IMR-90 (cell line): ENCODE results near the gene MTHFS.

Source experiments
- CEBPB ChIP-seq: IDR thresholded peaks from 2 replicates; pipeline ENCODE4 v1.6.1; 2012; ENCODE audit warnings: low read depth, low read length, improper control_type of control experiment
- FOS ChIP-seq: fragments of 150-350 bp; IDR thresholded peaks from 2 replicates; pipeline ENCODE4 v1.6.1; 2016; ENCODE audit warnings: low read depth, low read length
- POLR2A ChIP-seq: IDR thresholded peaks from 2 replicates; pipeline ENCODE4 v1.6.1; 2012; ENCODE audit warnings: mild to moderate bottlenecking, low read depth, low read length
- RAD21 ChIP-seq: IDR thresholded peaks from 2 replicates; pipeline ENCODE4 v1.6.1; 2012; ENCODE audit warnings: low read length, improper control_type of control experiment
- RCOR1 ChIP-seq: IDR thresholded peaks from 2 replicates; pipeline ENCODE4 v1.6.1; 2012; ENCODE audit warnings: mild to moderate bottlenecking, low read length, improper control_type of control experiment; ENCODE audit not compliant: insufficient replicate concordance
- RFX5 ChIP-seq: IDR thresholded peaks from 2 replicates; pipeline ENCODE4 v1.8.0; 2012; ENCODE audit warnings: low read depth, mild to moderate bottlenecking, low read length, moderate library complexity
- SMC3 ChIP-seq: fragments of 150-350 bp; IDR thresholded peaks from 2 replicates; pipeline ENCODE4 v1.6.1; 2016; ENCODE audit warnings: low read depth, mild to moderate bottlenecking, antibody characterized with exemption, low read length, moderate library complexity
- TF ChIP-seq, protein P1 (sequence below): conservative IDR thresholded peaks from 2 replicates; pipeline ENCODE4 v1.5.1; 2012; ENCODE audit warnings: mild to moderate bottlenecking, low read depth, low read length, improper control_type of control experiment
- TF ChIP-seq, protein P2 (sequence below): fragments of 150-350 bp; IDR thresholded peaks from 2 replicates; pipeline ENCODE4 v1.6.1; 2017; ENCODE audit warnings: mild to moderate bottlenecking, antibody characterized with exemption, low read length, low read depth
- TF ChIP-seq, protein P3 (sequence below): fragments of 150-350 bp; IDR thresholded peaks from 2 replicates; pipeline ENCODE4 v1.6.1; 2016; ENCODE audit warnings: low read depth, mild to moderate bottlenecking, low read length, moderate library complexity, borderline replicate concordance

DNA sequence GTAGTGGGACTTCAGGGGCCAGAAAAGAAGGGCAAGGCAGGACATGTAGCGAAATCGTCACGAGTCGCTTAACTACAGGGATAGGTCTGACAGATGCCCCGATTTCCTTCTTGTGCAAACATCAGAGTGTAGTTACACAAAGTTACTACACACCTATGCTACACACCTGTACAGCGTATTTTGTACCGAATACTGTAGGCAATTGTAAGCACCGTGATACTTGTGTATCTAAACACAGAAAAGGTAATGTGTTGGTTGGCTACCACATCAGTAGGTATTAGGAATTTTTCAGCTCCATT lies 515 bp upstream of the MTHFS start:
- TF ChIP-seq CEBPB = no peak
- TF ChIP-seq, protein P1, sequence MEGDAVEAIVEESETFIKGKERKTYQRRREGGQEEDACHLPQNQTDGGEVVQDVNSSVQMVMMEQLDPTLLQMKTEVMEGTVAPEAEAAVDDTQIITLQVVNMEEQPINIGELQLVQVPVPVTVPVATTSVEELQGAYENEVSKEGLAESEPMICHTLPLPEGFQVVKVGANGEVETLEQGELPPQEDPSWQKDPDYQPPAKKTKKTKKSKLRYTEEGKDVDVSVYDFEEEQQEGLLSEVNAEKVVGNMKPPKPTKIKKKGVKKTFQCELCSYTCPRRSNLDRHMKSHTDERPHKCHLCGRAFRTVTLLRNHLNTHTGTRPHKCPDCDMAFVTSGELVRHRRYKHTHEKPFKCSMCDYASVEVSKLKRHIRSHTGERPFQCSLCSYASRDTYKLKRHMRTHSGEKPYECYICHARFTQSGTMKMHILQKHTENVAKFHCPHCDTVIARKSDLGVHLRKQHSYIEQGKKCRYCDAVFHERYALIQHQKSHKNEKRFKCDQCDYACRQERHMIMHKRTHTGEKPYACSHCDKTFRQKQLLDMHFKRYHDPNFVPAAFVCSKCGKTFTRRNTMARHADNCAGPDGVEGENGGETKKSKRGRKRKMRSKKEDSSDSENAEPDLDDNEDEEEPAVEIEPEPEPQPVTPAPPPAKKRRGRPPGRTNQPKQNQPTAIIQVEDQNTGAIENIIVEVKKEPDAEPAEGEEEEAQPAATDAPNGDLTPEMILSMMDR = no peak
- TF ChIP-seq RAD21 = no peak
- TF ChIP-seq POLR2A = no peak
- TF ChIP-seq RFX5 = no peak
- no peak for TF ChIP-seq FOS
- no peak for TF ChIP-seq RCOR1
- TF ChIP-seq SMC3 = no peak
- TF ChIP-seq, protein P2, sequence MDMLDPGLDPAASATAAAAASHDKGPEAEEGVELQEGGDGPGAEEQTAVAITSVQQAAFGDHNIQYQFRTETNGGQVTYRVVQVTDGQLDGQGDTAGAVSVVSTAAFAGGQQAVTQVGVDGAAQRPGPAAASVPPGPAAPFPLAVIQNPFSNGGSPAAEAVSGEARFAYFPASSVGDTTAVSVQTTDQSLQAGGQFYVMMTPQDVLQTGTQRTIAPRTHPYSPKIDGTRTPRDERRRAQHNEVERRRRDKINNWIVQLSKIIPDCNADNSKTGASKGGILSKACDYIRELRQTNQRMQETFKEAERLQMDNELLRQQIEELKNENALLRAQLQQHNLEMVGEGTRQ = no peak
- TF ChIP-seq, protein P3, sequence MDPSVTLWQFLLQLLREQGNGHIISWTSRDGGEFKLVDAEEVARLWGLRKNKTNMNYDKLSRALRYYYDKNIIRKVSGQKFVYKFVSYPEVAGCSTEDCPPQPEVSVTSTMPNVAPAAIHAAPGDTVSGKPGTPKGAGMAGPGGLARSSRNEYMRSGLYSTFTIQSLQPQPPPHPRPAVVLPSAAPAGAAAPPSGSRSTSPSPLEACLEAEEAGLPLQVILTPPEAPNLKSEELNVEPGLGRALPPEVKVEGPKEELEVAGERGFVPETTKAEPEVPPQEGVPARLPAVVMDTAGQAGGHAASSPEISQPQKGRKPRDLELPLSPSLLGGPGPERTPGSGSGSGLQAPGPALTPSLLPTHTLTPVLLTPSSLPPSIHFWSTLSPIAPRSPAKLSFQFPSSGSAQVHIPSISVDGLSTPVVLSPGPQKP = no peak
